GM21367 (cell line): ENCODE measurements around the gene GINS2.

Experiments used
- ATAC-seq: cut with Tn5 transposase; IDR thresholded peaks from one replicate; pipeline ENCODE4 v1.9.1; 2021; ENCODE audit not compliant: unreplicated experiment

The GINS2 gene

GRCh38 chr16:85690469-85691064 is 1.8 kb upstream of the GINS2 start:
- no peak for ATAC-seq

GRCh38 chr16:85689950-85690320 is 1.2 kb upstream of the GINS2 start:
- no peak for ATAC-seq

- ATAC-seq, result no peak
These were observed 663 bp upstream of the GINS2 start for GRCh38 chr16:85689285-85689949.

- no peak for ATAC-seq
These were observed 893 bp downstream of the GINS2 start for GRCh38 chr16:85687651-85688471.

GRCh38 chr16:85686912-85687591 is 1.7 kb downstream of the GINS2 start:
- no peak for ATAC-seq

- no peak for ATAC-seq
These were observed 3.5 kb downstream of the GINS2 start for GRCh38 chr16:85685251-85685650.

- ATAC-seq, result no peak
These were observed 5.4 kb downstream of the GINS2 start for GRCh38 chr16:85683363-85683762.

- ATAC-seq, result no peak
These were observed 6.2 kb downstream of the GINS2 start for GRCh38 chr16:85682516-85682915.

- ATAC-seq, result no peak
These were observed 7.5 kb downstream of the GINS2 start for GRCh38 chr16:85681255-85681654.

GRCh38 chr16:85680352-85680944 is 8.3 kb downstream of the GINS2 start:
- no peak for ATAC-seq

- no peak for ATAC-seq
These were observed 8.9 kb downstream of the GINS2 start for GRCh38 chr16:85679870-85680269.

- ATAC-seq, result no peak
These were observed 9.9 kb downstream of the GINS2 start for GRCh38 chr16:85678821-85679220.

- ATAC-seq, result no peak
These were observed 10.7 kb downstream of the GINS2 start for GRCh38 chr16:85678016-85678415.

- ATAC-seq, result no peak
These were observed 11.3 kb downstream of the GINS2 start for GRCh38 chr16:85677383-85677967.

- ATAC-seq, result no peak
These were observed 12.3 kb downstream of the GINS2 start for GRCh38 chr16:85676466-85676865.

- ATAC-seq, result no peak
These were observed 13.4 kb downstream of the GINS2 start for GRCh38 chr16:85675251-85675874.

GRCh38 chr16:85674828-85675227 is 13.9 kb downstream of the GINS2 start:
- no peak for ATAC-seq

GRCh38 chr16:85674418-85674755 is 14.4 kb downstream of the GINS2 start:
- ATAC-seq, result no peak

- no peak for ATAC-seq
These were observed 15.0 kb downstream of the GINS2 start for GRCh38 chr16:85673529-85674417.
